ENCODE measurements around the gene GOLT1B.
A peak's percentile ranks its signal among the peaks of the same experiment; 100 is the strongest.

The GOLT1B gene

GRCh38 chr12:21507849-21508248 lies 6.3 kb downstream of the GOLT1B start:
- Histone ChIP-seq H3K9ac (no peak overlapping the region), H3K4me3 (IDR thresholded peaks at IDR 0.05; ENCODE audit: insufficient read depth, low read depth, low read length) (no peak overlapping the region), H3K27ac (no peak overlapping the region), H3K4me2 (no peak overlapping the region), H3K27me3 (ENCODE audit: insufficient read depth, low read depth) (no peaks in the 10 kb centered on the region), H4K20me1 (ENCODE audit: insufficient read depth) (no peaks in the 10 kb centered on the region), H3K36me3 (ENCODE audit: insufficient read depth) (no peaks in the 10 kb centered on the region), H2AFZ (ENCODE audit: low read depth) (no peak overlapping the region), H3K79me2 (ENCODE audit: insufficient read depth, low read depth) (peaks cover 36% of the 10 kb centered on the region), H3K4me1 (ENCODE audit: low read depth, poor library complexity, severe bottlenecking) (peaks cover 35% of the 10 kb centered on the region)
- TF ChIP-seq CTCF (conservative IDR thresholded peaks at IDR 0.05; ENCODE audit: low read depth, low read length) = no peak

GRCh38 chr12:21509768-21510167 lies 8.2 kb downstream of the GOLT1B start:
- no peaks in the 10 kb centered on the region for H4K20me1 ChIP-seq (ENCODE audit: insufficient read depth)
- no peak overlapping the region for H2AFZ ChIP-seq (ENCODE audit: low read depth)
- peaks cover 25% of the 10 kb centered on the region for H3K4me1 ChIP-seq (ENCODE audit: low read depth, poor library complexity, severe bottlenecking)
- H3K27me3 ChIP-seq (ENCODE audit: insufficient read depth, low read depth) = no peaks in the 10 kb centered on the region
- TF ChIP-seq CTCF (conservative IDR thresholded peaks at IDR 0.05; ENCODE audit: low read depth, low read length) = no peak
- peak overlapping the region; percentile 21; the same call in 1 of the 2 replicates for H3K4me2 ChIP-seq
- H3K79me2 ChIP-seq (ENCODE audit: insufficient read depth, low read depth) = peaks cover 17% of the 10 kb centered on the region; the same call in 1 of the 2 replicates
- H3K4me3 ChIP-seq (IDR thresholded peaks at IDR 0.05; ENCODE audit: insufficient read depth, low read depth, low read length) = no peak overlapping the region
- no peak overlapping the region for H3K27ac ChIP-seq
- H3K9ac ChIP-seq = no peak overlapping the region
- no peaks in the 10 kb centered on the region for H3K36me3 ChIP-seq (ENCODE audit: insufficient read depth)

GRCh38 chr12:21516281-21516680 lies 14.7 kb downstream of the GOLT1B start:
- H3K27ac ChIP-seq = no peak overlapping the region
- H3K36me3 ChIP-seq (ENCODE audit: insufficient read depth) = no peaks in the 10 kb centered on the region
- no peaks in the 10 kb centered on the region for H3K4me1 ChIP-seq (ENCODE audit: low read depth, poor library complexity, severe bottlenecking)
- H4K20me1 ChIP-seq (ENCODE audit: insufficient read depth) = no peaks in the 10 kb centered on the region
- H2AFZ ChIP-seq (ENCODE audit: low read depth) = no peak overlapping the region
- no peaks in the 10 kb centered on the region for H3K79me2 ChIP-seq (ENCODE audit: insufficient read depth, low read depth)
- H3K9ac ChIP-seq = no peak overlapping the region
- H3K4me3 ChIP-seq (IDR thresholded peaks at IDR 0.05; ENCODE audit: insufficient read depth, low read depth, low read length) = no peak overlapping the region
- no peak overlapping the region for H3K4me2 ChIP-seq
- no peaks in the 10 kb centered on the region for H3K27me3 ChIP-seq (ENCODE audit: insufficient read depth, low read depth)
- no peak for TF ChIP-seq CTCF (conservative IDR thresholded peaks at IDR 0.05; ENCODE audit: low read depth, low read length)

- TF ChIP-seq CTCF (conservative IDR thresholded peaks at IDR 0.05; ENCODE audit: low read depth, low read length) = no peak
- H3K79me2 ChIP-seq (ENCODE audit: insufficient read depth, low read depth) = no peaks in the 10 kb centered on the region
- no peak overlapping the region for H3K4me2 ChIP-seq
- no peak overlapping the region for H3K9ac ChIP-seq
- no peaks in the 10 kb centered on the region for H4K20me1 ChIP-seq (ENCODE audit: insufficient read depth)
- H3K4me1 ChIP-seq (ENCODE audit: low read depth, poor library complexity, severe bottlenecking) = no peaks in the 10 kb centered on the region
- H3K36me3 ChIP-seq (ENCODE audit: insufficient read depth) = no peaks in the 10 kb centered on the region
- no peak overlapping the region for H3K4me3 ChIP-seq (IDR thresholded peaks at IDR 0.05; ENCODE audit: insufficient read depth, low read depth, low read length)
- no peaks in the 10 kb centered on the region for H3K27me3 ChIP-seq (ENCODE audit: insufficient read depth, low read depth)
- no peak overlapping the region for H2AFZ ChIP-seq (ENCODE audit: low read depth)
- no peak overlapping the region for H3K27ac ChIP-seq
These were observed 16.9 kb downstream of the GOLT1B start for GRCh38 chr12:21518451-21518850.

All from KMS-11 (cell line).